GM23338 (cell line): Measurements from ENCODE around the gene OCA2.
"Not testable (repeated sequence)": the region's sequence is repeated elsewhere in the genome, so short reads cannot be mapped to it uniquely, and the experiment has no call there.

Source experiments
- EZH2 ChIP-seq: fragments of 200-600 bp; sonication (generic); IDR thresholded peaks from one replicate; pipeline ENCODE4 v1.8.0; 2017; ENCODE audit warnings: antibody characterized with exemption, mild to moderate bottlenecking, low read depth; ENCODE audit not compliant: unreplicated experiment
- EZH2phosphoT487 ChIP-seq: fragments of 200-600 bp; sonication (generic); IDR thresholded peaks from one replicate; pipeline ENCODE4 v1.8.1; 2018; ENCODE audit warnings: antibody characterized with exemption; ENCODE audit not compliant: unreplicated experiment
- POLR2AphosphoS5 ChIP-seq: IDR thresholded peaks from 2 replicates; pipeline ENCODE4 v1.6.1; 2016; ENCODE audit warnings: antibody characterized with exemption, low read depth

- not testable (repeated sequence) for TF ChIP-seq EZH2, POLR2AphosphoS5, EZH2phosphoT487
Measured at GRCh38 chr15:27767430-27767829, 331.7 kb downstream of the OCA2 start.
